ENCODE data around the gene HIVEP3. TPM values are rescaled to one million over a fixed set of nuclear protein-coding genes. Genes with fewer than 3 reads are reported as not detected.
A peak's percentile ranks its signal among the peaks of the same experiment; 100 is the strongest.

Gene HIVEP3
- total RNA-seq, 5 donors from 2014 or later (not counting 1 experiment from before 2014, with no cell fraction given), result 7.0 to 15.3 (median 8.8) TPM

DNA sequence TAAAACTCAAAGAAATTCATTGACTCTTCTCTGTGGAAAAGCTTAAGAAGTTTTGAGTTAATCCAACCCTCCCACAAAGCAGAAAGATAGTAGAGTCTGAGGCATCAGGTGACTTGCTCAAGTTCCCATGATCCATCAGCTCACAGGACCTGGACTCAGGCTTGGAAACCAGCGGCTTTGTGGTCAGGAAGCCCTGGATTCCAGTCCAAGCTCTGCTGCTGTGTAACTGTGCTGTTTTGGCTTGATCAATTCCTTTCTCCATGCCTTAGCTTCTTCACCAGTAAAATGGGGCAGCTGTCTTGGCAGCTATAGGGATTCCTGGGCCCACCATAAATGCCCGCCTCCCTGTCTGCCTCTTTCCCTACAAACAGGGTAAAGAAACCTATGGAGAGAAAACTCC is 180.2 kb downstream of the HIVEP3 start:
- H3K9me3 ChIP-seq, result no peaks in the 10 kb centered on the region
- H3K36me3 Mint-ChIP-seq, result no peaks in the 10 kb centered on the region
- CTCF ChIA-PET, result no interaction called here
- no CpG with 5 or more reads among the region's 2 CpGs for WGBS (ENCODE audit: insufficient coverage)
- no peak for ATAC-seq (replicated peaks in 1 of 4)
- POLR2A ChIA-PET, result no interaction called here
- H3K27me3 ChIP-seq (replicated peaks in 1 of 2; ENCODE audit: control insufficient read depth in 2 of 2, extremely low read depth in 1 of 2, insufficient read depth in 2 of 2, low read length in 1 of 2), result no peaks in the 10 kb centered on the region
- H3K9me3 Mint-ChIP-seq, result no peaks in the 10 kb centered on the region
- H3K27ac ChIP-seq (ENCODE audit: low read length), result no peak overlapping the region
- no peaks in the 10 kb centered on the region for H3K27me3 Mint-ChIP-seq
- H3K4me1 Mint-ChIP-seq, result peaks cover 32 to 55% (median 51%) of the 10 kb centered on the region in 3 donors
- no peak overlapping the region for H3K27ac Mint-ChIP-seq
- H3K4me1 ChIP-seq (ENCODE audit: control insufficient read depth in 1 of 2, extremely low read depth in 1 of 2, insufficient read depth in 2 of 2, low read length in 2 of 2), result peaks cover 5 to 37% of the 10 kb centered on the region in 2 experiments
- no peaks in the 10 kb centered on the region for H3K36me3 ChIP-seq (ENCODE audit: control insufficient read depth in 2 of 2, extremely low read depth in 1 of 2, insufficient read depth in 1 of 2, low read length in 1 of 2)
- H3K4me3 ChIP-seq (ENCODE audit: control insufficient read depth in 1 of 2, extremely low read depth in 1 of 2, low read length in 1 of 2), result peak overlapping the region in 1 of 2 donors; percentile 8
- H3K4me3 Mint-ChIP-seq, result peak overlapping the region; percentile 53 to 77 (median 62)
- no peak for DNase-seq

DNA sequence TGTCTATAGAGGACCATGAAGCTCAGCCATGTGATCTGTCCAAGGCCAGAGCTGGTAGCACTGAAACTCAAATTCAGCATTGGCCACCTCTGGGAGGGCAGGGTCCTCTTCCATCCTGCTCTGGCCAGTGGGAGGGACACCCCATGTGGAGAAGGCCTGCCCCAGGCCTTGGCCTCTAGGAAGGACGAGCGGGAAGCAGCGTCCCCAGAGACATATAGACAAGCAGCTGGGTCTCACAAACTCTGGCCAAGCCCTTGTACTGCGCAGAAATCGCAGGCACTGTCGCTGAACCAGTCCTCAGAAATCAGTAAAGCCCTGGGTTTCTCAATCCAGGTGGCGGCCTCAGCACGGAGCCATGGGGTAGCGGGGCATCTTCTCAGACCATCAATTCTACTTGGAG is 180.7 kb downstream of the HIVEP3 start:
- H3K9me3 ChIP-seq, result no peaks in the 10 kb centered on the region
- Mint-ChIP-seq H3K4me3 (peak overlapping the region in 1 of 3 donors; percentile 40), H3K9me3 (no peaks in the 10 kb centered on the region), H3K36me3 (no peaks in the 10 kb centered on the region), H3K27ac (no peak overlapping the region), H3K4me1 (peaks cover 32 to 55% (median 51%) of the 10 kb centered on the region in 3 donors), H3K27me3 (no peaks in the 10 kb centered on the region)
- POLR2A ChIA-PET, result no interaction called here
- DNase-seq, result no peak
- H3K27ac ChIP-seq (ENCODE audit: low read length), result no peak overlapping the region
- no peaks in the 10 kb centered on the region for H3K27me3 ChIP-seq (replicated peaks in 1 of 2; ENCODE audit: control insufficient read depth in 2 of 2, extremely low read depth in 1 of 2, insufficient read depth in 2 of 2, low read length in 1 of 2)
- CTCF ChIA-PET, result no interaction called here
- peaks cover 5 to 37% of the 10 kb centered on the region in 2 experiments for H3K4me1 ChIP-seq (ENCODE audit: control insufficient read depth in 1 of 2, extremely low read depth in 1 of 2, insufficient read depth in 2 of 2, low read length in 2 of 2)
- no peak for ATAC-seq (replicated peaks in 1 of 4)
- 95% methylated on average over 6 of the region's 9 CpGs for WGBS (ENCODE audit: insufficient coverage)
- no peak overlapping the region for H3K4me3 ChIP-seq (ENCODE audit: control insufficient read depth in 1 of 2, extremely low read depth in 1 of 2, low read length in 1 of 2)
- H3K36me3 ChIP-seq (ENCODE audit: control insufficient read depth in 2 of 2, extremely low read depth in 1 of 2, insufficient read depth in 1 of 2, low read length in 1 of 2), result no peaks in the 10 kb centered on the region

DNA sequence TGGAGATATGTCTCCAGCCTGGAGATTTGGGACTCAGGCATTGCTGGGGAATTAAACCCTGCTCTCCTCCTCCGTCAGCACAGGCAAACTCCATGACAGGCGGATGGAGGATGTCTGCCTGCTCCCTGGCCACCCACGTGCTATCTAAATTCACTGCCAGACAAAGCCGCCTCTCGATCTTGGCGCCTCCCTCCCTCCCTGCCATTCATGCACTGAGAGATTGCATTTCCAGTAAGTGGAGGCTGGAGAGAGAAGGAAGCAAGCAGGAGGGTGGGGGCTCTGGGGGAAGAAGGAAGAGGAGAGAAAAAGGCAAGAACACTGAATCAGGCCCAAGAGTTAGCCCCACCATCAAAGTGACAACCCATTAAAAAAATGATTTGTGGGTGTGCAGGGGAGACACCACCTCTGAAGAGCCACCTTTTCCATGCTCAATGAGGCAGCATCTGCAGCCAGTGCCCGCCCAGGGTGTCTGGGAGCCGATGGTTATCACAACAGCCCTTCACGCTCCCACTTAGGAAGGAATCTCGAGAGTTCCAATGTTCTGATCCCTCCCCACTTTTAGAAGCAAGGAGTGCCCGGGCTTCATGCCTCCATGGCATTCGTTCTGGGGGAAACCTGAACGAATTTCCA is 183.0 kb downstream of the HIVEP3 start:
- no peak overlapping the region for H3K27ac Mint-ChIP-seq
- no peaks in the 10 kb centered on the region for H3K9me3 ChIP-seq
- 95% methylated on average over 6 of the region's 13 CpGs for WGBS (ENCODE audit: insufficient coverage)
- H3K36me3 ChIP-seq (ENCODE audit: control insufficient read depth in 2 of 2, extremely low read depth in 1 of 2, insufficient read depth in 1 of 2, low read length in 1 of 2), result no peaks in the 10 kb centered on the region
- ChIA-PET POLR2A (no interaction called here), CTCF (interaction anchor here in 1 of 2 donors (0.6 kb wide), 1 partner anchor 8 kb away, joined by 3 read pairs; no protein-coding TSS in a partner anchor)
- H3K4me1 ChIP-seq (ENCODE audit: control insufficient read depth in 1 of 2, extremely low read depth in 1 of 2, insufficient read depth in 2 of 2, low read length in 2 of 2), result peaks cover 5 to 29% of the 10 kb centered on the region in 2 experiments
- H3K4me1 Mint-ChIP-seq, result peaks cover 27 to 42% (median 34%) of the 10 kb centered on the region in 3 donors
- no peaks in the 10 kb centered on the region for H3K27me3 ChIP-seq (replicated peaks in 1 of 2; ENCODE audit: control insufficient read depth in 2 of 2, extremely low read depth in 1 of 2, insufficient read depth in 2 of 2, low read length in 1 of 2)
- no peak overlapping the region for H3K27ac ChIP-seq (ENCODE audit: low read length)
- no peak overlapping the region for H3K4me3 Mint-ChIP-seq
- no peak for ATAC-seq (replicated peaks in 1 of 4)
- no peaks in the 10 kb centered on the region for H3K9me3 Mint-ChIP-seq
- H3K36me3 Mint-ChIP-seq, result no peaks in the 10 kb centered on the region
- no peak overlapping the region for H3K4me3 ChIP-seq (ENCODE audit: control insufficient read depth in 1 of 2, extremely low read depth in 1 of 2, low read length in 1 of 2)
- no peak for DNase-seq
- no peaks in the 10 kb centered on the region for H3K27me3 Mint-ChIP-seq

GRCh38 chr1:41735139-41735538 is 183.6 kb downstream of the HIVEP3 start:
- Mint-ChIP-seq H3K4me3 (no peak overlapping the region), H3K9me3 (no peaks in the 10 kb centered on the region), H3K27me3 (no peaks in the 10 kb centered on the region), H3K27ac (no peak overlapping the region), H3K4me1 (peaks cover 21 to 43% (median 28%) of the 10 kb centered on the region in 3 donors), H3K36me3 (no peaks in the 10 kb centered on the region)
- Histone ChIP-seq H3K4me1 (ENCODE audit: control insufficient read depth in 1 of 2, extremely low read depth in 1 of 2, insufficient read depth in 2 of 2, low read length in 2 of 2) (peaks cover 5 to 23% of the 10 kb centered on the region in 2 experiments), H3K27me3 (replicated peaks in 1 of 2; ENCODE audit: control insufficient read depth in 2 of 2, extremely low read depth in 1 of 2, insufficient read depth in 2 of 2, low read length in 1 of 2) (no peaks in the 10 kb centered on the region), H3K27ac (ENCODE audit: low read length) (no peak overlapping the region), H3K4me3 (ENCODE audit: control insufficient read depth in 1 of 2, extremely low read depth in 1 of 2, low read length in 1 of 2) (no peak overlapping the region), H3K9me3 (no peaks in the 10 kb centered on the region), H3K36me3 (ENCODE audit: control insufficient read depth in 2 of 2, extremely low read depth in 1 of 2, insufficient read depth in 1 of 2, low read length in 1 of 2) (no peaks in the 10 kb centered on the region)
- ATAC-seq (replicated peaks in 1 of 4), result no peak
- POLR2A ChIA-PET, result no interaction called here
- CTCF ChIA-PET, result no interaction called here
- WGBS (ENCODE audit: insufficient coverage), result no CpG with 5 or more reads among the region's 4 CpGs
- DNase-seq, result no peak

- Histone ChIP-seq H3K36me3 (ENCODE audit: control insufficient read depth in 2 of 2, extremely low read depth in 1 of 2, insufficient read depth in 1 of 2, low read length in 1 of 2) (no peaks in the 10 kb centered on the region), H3K27ac (ENCODE audit: low read length) (no peak overlapping the region), H3K9me3 (no peaks in the 10 kb centered on the region), H3K4me1 (ENCODE audit: control insufficient read depth in 1 of 2, extremely low read depth in 1 of 2, insufficient read depth in 2 of 2, low read length in 2 of 2) (peaks cover 5 to 16% of the 10 kb centered on the region in 2 experiments), H3K27me3 (replicated peaks in 1 of 2; ENCODE audit: control insufficient read depth in 2 of 2, extremely low read depth in 1 of 2, insufficient read depth in 2 of 2, low read length in 1 of 2) (no peaks in the 10 kb centered on the region), H3K4me3 (ENCODE audit: control insufficient read depth in 1 of 2, extremely low read depth in 1 of 2, low read length in 1 of 2) (no peak overlapping the region)
- Mint-ChIP-seq H3K27me3 (no peaks in the 10 kb centered on the region), H3K9me3 (no peaks in the 10 kb centered on the region), H3K4me3 (no peak overlapping the region), H3K36me3 (no peaks in the 10 kb centered on the region), H3K4me1 (peaks cover 15 to 43% (median 25%) of the 10 kb centered on the region in 3 donors), H3K27ac (no peak overlapping the region)
- 91% methylated on average over 9 of the region's 11 CpGs for WGBS (ENCODE audit: insufficient coverage)
- ATAC-seq (replicated peaks in 1 of 4) (no peak), DNase-seq (no peak)
- CTCF ChIA-PET, result no interaction called here
- POLR2A ChIA-PET, result no interaction called here
Observed at GRCh38 chr1:41734201-41734970, 184.3 kb downstream of the HIVEP3 start.

- ChIA-PET CTCF (no interaction called here), POLR2A (no interaction called here)
- peaks cover 0 to 16% of the 10 kb centered on the region in 2 experiments for H3K4me1 ChIP-seq (ENCODE audit: control insufficient read depth in 1 of 2, extremely low read depth in 1 of 2, insufficient read depth in 2 of 2, low read length in 2 of 2)
- DNase-seq, result no peak
- H3K9me3 ChIP-seq, result no peaks in the 10 kb centered on the region
- no peaks in the 10 kb centered on the region for H3K27me3 Mint-ChIP-seq
- no peak overlapping the region for H3K4me3 Mint-ChIP-seq
- H3K36me3 ChIP-seq (ENCODE audit: control insufficient read depth in 2 of 2, extremely low read depth in 1 of 2, insufficient read depth in 1 of 2, low read length in 1 of 2), result no peaks in the 10 kb centered on the region
- peaks cover 0 to under 1% of the 10 kb centered on the region in 2 experiments for H3K27me3 ChIP-seq (replicated peaks in 1 of 2; ENCODE audit: control insufficient read depth in 2 of 2, extremely low read depth in 1 of 2, insufficient read depth in 2 of 2, low read length in 1 of 2)
- H3K4me3 ChIP-seq (ENCODE audit: control insufficient read depth in 1 of 2, extremely low read depth in 1 of 2, low read length in 1 of 2), result no peak overlapping the region
- H3K27ac Mint-ChIP-seq, result no peak overlapping the region
- H3K27ac ChIP-seq (ENCODE audit: low read length), result no peak overlapping the region
- no peaks in the 10 kb centered on the region for H3K9me3 Mint-ChIP-seq
- 90% methylated on average over 2 of the region's 2 CpGs for WGBS (ENCODE audit: insufficient coverage)
- H3K36me3 Mint-ChIP-seq, result no peaks in the 10 kb centered on the region
- no peak for ATAC-seq (replicated peaks in 1 of 4)
- H3K4me1 Mint-ChIP-seq, result peaks cover 14 to 43% (median 25%) of the 10 kb centered on the region in 3 donors
Observed at GRCh38 chr1:41733725-41734124, 185.0 kb downstream of the HIVEP3 start.

All from T-cell (primary cell).